Stimulated activated CD8-positive, alpha-beta memory T cell treated with anti-CD3 and anti-CD28 coated beads, Interleukin-2, amount 100 ng/mL, for 48 hours (primary cell): ENCODE data around the gene CARMIL1.

Source experiments
- DNase-seq, 2 donors: peaks; one replicate each; pipeline ENCODE4 v3.0.0-alpha.2; 2020; ENCODE audit warnings: low read depth in 2 of 2

The CARMIL1 gene

DNA sequence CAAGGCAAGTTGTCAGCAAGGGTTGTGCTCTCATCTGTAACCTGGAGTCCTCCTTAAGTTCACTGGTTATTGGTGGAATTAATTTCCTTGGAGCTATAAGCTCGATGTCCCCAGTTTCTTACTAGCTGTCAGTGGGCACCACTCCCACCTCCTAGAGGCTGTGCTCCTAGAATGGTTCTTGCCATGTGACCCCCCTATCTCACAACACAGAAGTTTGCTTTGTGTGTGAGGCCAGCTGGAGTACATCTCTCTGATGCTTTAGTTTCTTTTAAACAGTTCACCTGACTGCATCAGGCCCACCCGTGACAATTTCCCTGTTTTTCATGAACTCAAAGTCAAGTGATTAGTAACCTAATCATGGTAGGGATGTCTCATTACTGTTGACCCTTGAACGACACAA is 193.7 kb downstream of the CARMIL1 start:
- DNase-seq = no peak

DNA sequence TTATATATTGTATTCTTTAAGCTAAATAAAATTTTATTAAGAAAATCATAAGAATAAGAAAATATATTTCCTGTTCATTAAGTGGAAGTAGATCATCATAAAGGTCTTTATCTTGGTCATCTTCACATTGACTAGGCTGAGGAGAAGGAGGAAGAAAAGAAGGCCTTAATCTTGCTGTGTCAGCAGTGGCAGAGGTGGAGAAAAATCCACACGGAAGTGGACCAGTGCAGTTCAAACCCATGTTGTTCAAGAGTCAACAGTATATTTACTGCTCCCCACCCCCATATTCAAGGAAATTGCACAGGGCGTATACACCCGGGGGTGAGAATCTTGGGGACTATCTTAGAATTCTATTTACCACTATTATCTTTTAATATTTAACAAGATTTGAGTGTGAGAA is 194.3 kb downstream of the CARMIL1 start:
- no peak for DNase-seq

DNA sequence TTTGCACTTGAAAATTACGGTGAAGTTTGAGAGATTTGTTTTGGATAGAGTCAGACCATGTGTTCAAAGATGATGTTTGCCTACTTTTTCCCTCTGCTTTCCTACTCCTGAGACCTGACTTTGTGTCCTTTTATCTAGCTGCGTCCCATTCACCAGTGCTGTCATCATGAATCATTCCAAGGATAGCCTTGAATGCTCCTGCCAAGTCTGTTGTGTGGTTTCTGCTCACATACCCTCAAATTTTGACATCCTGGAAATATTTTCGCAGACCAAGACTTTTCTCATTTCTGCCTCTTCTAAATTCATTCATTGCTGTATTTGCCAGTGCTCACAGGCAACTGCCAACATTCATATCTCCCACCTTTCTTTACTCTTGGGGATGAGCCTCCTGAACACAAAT is 197.0 kb downstream of the CARMIL1 start:
- DNase-seq = no peak

DNA sequence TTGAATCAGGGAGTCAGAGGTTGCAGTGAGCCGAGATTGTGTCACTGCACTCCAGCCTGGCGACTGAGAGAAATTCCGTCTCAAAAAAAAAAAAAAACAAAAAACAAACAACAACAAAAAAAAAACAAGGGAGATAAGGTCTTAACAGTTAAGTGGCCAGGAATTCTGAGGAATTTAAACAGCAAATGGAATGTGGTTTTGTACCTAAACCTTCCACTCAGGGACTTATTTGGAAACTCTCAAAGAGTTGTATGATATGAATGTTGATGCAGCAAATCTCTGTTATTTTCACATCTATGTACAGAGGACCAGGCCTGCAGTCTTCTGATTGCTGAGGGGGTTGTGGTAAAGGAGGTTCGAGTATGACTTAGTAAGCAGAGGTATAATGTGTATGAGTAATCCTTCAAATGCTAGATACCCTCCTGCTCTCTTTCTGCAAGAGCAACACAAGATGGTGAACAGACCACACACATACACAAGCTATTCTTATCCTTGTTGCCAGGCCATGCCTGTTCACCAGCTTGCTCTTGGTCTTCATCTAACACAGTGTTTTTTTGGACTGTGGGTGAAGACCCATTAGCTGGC is 197.9 kb downstream of the CARMIL1 start:
- DNase-seq = no peak

DNA sequence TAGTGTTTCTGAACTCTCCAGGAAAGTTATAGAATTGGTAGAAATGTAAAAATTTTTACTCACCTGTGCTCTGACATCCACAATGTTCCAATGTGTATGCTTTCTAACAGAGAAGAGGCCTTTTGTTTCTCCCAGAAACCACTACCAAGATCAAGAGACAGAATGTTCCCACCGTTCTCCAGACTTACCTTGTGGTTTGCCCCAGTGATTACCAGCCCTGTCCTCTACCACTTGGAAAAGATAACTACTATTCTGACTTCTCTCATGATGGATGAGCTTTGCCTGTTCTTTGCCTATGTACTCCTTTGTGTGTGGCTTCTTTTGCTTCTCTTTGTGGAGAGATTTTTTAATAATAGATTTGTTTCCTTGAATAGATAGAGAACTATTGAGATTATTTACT is 199.8 kb downstream of the CARMIL1 start:
- no peak for DNase-seq

DNA sequence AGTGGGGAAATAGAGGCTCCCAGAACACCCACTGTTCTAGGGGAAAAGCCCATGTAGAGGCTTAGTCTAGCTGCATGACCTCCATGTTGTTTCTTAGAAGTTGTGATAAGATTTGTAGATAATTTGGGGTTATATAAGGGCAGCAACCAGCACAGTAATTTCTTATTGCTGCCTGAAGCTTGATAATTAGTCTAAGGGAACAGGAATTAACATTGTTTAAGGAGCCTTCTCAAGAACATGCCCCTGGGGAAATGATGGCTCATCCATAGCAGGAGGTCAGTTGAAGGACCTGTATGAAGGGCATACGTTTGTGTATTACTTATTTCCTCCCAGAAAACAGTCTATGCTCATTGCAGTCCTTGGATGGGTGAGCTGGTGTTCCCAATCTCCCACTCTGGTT is 202.1 kb downstream of the CARMIL1 start:
- no peak for DNase-seq

DNA sequence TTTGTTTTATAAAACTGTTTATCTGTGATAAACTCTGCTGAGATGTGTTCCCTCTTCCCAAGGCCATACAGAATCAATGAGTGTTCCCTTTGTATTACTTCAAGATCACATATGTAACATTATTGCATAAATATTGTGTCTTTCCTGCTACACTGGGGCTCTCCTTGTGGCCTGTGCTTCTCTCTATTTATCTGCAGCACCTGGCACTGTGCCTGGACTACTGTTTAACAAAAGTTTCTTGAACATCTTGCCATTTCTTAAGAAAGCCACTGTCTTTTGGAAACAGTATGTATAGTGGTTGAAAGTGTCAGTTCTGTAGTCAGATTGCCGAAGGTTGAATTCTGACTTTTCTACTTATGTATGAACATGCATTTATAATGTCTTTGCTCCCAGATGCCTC is 203.8 kb downstream of the CARMIL1 start:
- DNase-seq = no peak

DNA sequence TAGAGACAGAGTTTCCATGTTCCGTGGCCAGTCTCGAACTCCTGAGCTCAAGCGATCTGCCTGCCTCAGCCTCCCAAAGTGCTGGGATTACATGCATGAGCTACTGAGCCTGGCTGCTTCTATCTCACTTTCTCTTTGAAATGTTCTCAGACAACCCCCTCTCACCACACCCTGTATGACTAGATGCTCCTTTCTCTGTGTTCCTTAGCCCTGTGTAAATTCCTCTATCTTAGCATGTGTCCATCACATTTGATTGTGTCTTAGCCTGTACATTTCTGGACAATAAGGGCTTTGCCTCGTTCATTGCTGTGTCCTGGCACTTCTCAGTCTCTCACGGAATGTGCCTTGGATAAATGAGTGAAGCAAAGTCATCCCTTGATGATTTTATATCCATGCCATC is 204.8 kb downstream of the CARMIL1 start:
- no peak for DNase-seq

DNA sequence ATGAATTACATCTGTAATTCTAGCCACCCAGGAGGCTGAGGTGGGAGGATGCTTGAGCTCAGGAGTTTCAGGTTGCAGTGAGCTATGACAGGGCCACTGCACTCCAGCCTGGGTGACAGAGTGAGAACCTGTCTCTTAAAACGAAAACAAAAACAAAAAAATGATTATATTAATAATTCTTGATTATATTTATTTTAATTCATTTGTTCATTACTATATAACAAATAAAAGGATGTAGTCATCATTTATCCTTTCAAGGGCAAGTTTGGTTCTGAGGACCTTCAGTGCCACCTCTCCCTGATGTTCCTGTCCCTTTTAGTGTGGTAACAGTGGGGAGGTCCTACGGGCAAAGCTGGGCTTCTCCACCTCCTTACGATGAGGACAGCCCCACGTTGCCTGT is 205.7 kb downstream of the CARMIL1 start:
- no peak for DNase-seq

DNA sequence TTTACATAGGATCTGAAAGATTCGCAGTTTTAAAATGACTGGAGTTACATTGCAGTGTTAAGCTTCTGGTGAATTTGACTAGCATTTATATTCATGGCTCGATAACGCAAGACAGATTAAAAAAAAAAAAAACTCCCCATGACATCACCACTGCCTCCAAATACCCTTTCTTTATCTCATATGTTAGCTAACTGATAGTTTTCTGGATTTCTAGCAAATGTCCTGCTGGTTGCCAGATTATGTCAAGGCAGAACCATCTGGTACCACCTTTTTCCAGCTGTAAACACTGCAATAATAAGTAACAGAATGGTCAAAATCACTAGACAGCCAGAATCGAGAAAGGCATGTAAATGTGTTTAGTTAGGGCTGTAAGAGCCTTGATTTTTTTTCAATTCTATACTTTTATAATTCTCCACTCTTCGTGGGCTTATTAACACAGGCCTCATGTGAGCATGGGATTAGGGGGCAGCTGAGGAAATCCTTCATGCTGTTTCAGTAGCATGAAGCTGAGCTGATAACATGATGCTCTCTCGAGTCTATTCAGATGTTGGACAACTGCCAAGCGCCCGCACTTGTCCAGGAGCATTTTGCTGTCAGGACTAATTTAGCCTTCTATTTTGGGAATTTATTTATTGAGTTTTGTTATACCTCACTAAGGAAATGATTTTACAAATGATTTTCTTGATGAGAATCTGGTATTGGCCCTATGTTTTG is 206.8 kb downstream of the CARMIL1 start:
- DNase-seq = no peak

DNA sequence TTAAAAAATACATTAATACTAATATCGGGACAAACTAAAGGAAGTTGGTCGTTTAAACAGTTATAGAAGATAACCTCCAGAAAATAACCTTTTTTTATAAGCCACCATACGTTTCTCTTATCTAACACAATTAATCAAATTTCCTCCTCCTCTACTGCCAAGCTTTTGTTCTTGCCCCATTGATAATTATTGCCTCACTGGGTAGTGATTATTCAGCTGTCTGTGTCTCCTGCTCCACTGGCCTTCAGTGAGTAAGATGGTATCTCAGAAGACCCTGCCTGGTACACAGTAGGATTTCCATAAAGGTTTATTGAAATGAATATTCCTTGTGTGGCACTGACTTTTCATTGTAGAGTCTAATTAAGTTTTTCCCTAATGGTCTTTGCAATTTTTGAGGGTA is 207.4 kb downstream of the CARMIL1 start:
- no peak for DNase-seq

DNA sequence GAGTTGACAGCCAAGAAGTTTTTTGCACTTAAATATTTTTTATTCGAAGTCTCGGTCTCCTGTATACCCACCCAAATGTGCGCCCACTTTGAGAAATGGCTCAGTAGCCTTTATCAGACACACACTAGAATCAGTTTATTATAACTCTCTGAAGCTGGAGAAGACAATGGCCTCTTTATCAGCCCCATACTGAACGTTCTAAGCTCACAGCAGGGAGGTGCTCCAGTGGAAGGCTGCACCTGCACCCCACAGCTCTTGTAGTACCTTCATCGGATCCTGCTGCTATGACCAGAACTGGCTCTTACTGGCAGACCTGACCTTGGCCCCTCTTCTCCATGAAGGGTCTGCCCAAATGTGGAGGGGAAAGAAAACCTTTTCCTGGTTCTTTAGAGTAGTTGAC is 207.8 kb downstream of the CARMIL1 start:
- DNase-seq = no peak

DNA sequence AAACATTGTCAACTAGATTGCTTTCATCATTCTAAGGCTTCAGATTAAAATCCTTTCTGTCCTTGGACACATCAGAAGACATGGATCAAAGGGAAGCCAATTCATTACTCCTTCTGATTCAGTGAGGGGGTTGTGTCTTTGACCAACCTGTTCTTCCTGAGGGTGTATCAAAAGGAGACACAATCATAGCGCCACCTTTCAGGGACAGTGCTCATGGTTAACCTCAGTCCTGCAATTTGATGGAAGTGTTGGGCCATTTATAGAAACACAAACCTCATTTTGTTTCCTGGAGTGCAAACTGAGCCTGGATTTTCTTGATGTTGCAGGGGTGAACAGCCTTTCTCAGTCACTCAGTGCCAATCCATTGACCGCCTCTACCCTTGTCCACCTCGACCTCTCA is 209.0 kb downstream of the CARMIL1 start:
- DNase-seq = no peak

DNA sequence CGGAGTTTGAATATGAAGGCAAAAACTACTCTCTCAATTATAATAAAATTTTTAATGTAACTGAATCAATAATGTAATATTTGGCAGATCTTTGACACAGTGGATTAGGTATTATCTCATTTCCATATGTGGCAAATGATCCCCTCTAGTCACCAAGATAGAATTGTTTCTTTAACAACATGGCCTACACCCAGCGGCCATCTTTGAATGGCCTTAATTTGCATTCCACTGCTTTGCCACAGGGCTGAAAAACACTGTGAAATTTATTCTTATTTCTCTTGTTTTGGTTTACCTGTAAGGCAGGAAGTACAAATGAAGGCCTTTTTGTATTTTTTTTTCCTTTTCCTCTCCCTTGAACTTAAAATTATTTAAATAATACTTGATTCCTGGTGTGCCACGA is 210.2 kb downstream of the CARMIL1 start:
- no peak for DNase-seq

DNA sequence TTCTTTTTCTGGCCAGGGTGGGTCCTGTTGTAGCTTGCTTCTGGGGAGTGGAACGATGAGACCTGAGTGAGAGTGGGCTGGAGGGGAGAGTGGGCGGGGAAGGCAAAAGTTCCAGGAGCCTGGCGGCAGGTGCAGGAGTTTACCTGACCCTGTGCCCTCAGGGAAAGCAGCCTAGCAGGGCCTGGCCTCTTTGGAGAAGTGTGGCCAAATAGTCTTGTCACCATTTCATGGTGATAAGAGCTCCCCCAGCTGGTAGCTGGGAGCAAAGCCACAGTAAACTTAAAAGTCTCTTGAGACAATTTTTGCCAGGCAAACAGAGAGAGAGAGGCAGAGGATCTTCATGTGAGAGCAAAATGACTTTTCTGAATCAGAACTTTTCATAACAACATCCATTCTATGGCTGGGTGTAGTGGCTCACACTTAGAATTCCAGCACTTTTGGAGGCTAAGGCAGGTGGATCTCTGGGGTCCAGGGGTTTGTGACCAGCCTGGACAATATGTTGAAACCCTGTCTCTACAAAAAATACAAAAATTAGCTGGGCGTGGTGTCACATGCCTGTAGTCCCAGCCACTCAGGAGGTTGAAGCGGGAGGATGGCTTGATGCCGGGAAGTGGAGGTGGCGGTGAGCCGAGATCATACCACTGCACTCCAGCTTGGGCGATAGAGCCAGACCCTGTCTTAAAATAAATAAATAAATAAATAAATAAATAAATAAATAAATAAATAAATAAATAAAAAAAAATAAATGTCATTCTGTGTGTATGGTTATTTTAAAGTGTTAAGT is 211.0 kb downstream of the CARMIL1 start:
- DNase-seq = peak; percentile 34 to 39

DNA sequence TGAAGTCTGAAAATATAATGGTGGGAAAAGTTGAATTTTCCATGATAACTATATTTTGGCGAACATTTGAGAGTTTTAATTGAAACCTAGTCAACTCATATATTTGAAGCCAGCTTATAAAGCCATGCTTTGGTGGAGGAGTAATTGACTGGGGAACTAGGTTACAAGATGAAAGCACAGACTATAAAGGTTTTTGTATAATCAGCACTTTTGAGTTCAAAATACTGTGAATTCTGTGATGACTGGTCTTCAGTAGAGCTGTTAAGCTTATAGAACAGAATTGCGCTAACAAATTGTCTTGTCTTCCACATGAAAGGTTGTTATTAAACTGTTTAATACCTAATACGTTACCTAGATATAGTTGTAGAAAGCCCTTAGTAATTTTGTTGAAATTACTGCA is 213.8 kb downstream of the CARMIL1 start:
- DNase-seq = no peak

DNA sequence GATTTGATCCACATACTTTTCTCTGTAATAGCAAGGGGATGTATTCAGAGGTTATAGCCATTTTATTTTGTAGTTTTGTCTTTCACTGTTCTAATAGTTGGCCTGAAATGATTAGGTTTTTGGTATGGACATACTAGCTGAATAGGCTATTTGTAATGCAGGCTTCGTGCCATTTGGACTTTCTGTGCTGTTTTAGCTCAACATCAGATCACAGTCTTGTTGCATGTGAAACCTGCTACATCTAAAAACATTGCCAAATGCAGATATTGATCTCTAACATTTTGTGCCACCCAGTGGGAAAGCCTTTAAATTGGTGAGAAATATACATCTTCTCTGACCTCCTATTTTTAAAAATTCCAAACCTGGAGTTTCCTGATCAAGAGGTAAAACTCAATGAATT is 215.3 kb downstream of the CARMIL1 start:
- DNase-seq = no peak

DNA sequence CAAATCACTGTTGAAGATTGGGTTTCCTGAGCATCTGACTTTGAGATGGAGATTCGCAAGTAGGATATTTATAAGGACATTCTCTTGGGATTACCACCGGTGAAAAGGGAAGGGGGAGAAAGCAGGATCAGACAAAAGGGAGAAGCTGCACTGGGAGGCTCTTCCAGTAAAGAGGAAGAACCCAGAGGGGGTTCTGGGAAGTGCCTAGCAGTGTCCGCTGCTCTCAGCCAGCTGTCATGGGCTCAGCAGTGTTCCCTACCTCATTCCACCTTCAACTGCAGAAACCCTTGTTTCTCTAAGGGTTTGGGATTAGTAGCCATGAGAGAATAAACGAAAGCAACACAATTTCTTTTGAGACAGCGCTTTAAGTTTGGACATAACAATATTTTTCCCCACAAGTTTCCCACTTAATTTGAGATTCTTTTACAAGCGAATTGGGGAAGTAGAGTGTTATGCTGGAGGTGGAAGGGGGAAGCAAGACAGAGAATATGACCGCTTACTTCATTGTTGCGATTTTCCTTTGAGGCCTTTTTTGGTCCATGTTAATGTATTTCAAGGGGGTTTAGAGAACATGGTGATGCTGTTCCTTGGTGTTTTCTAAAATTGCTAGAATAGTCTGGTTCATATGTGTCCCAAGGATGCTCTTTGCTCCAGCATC is 218.3 kb downstream of the CARMIL1 start:
- DNase-seq = no peak

DNA sequence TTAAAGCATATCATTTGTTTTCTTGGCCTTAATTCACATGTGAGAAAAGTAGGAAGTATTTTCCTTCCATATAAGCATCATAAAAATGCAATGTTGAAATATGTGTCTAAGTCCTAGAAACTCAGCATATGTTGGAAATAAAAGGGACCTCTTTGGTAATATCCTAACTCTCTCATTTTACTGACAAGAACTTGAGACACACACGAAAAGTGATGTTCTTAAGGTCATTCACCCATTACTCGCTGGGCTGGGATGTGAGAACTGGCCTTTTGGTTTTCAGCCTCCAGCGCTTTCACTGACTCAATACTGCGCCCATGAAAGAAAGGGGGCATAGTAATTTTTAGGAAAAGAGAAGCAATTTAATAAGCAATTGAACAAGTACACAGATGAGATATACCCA is 219.3 kb downstream of the CARMIL1 start:
- DNase-seq = no peak

DNA sequence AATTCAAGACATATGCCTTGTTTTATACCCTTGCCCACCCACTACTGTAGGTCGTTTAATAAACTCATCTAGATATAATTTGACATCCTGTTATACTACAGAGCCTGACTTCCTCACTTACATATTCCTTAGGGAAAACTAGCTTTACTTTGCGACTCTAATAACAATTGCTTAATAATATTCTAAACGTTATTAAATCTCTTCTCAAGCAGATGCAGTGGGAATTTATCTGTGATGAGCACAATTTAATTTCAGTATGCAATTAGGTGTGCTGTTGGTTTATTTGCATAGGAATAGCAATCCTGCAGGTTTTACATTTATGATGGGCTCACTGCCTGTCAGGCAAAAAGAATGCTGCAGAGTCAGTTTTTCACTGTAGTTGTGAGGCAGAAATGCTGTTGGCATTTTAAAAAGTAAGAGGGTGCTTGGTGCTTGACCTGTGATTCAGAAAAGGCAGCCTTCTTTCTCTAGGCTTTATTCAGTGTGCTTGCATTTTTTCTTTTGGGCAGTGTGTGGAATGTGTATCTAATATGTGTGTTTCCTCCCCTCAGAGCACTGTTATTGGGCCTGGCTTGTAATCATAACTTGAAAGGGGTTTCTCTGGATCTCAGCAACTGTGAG is 220.6 kb downstream of the CARMIL1 start:
- no peak for DNase-seq

DNA sequence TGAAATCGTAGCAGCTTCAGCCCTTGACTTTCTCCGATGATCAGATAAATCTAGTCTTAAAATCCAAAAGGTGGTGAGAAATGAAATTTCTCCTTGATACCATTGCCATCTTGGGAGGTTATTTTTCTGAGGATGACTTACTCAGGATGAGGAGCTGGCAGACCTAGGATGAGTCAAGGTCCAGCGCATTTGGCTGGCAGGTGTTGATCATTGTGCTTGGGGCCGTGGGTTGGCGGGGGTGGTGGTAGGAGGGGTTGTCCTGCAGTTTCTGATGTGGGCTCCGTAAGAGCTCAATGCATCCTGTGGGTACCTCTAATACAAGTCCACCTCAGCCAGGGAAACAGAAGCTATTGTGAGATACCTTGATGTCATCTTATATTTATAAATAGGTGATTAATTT is 224.5 kb downstream of the CARMIL1 start:
- no peak for DNase-seq

DNA sequence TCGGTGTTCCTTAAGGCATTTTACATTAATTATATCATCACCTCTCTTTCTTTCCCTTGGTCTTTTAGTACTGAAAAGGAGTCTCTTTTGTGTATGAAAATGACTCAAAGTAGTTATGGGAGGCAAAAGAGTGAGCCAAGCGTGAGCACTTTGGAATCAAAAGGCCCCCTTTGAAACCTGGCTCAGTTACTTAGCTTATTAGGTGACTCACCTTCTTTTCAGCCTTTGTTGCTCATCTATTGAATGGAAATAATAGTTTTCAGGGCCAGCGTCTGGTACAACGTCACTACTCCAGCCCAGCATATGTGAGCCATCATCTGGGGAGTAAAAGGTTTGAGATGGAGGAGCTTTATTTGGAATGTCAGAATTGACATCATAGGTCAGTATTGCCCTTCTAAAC is 225.5 kb downstream of the CARMIL1 start:
- no peak for DNase-seq
